HepG2 (cell line): ENCODE data around the gene GINS2. TPM values are rescaled to one million over a fixed set of nuclear protein-coding genes. Genes with fewer than 3 reads are reported as not detected.

ENCODE experiments used
- IKZF1 ChIP-seq: fragments of 450-650 bp; IDR thresholded peaks from 2 replicates; pipeline ENCODE4 v1.7.1; 2016
- SMARCC2 ChIP-seq: fragments of 450-650 bp; IDR thresholded peaks from 2 replicates; pipeline ENCODE4 v1.6.1; 2017; ENCODE audit warnings: antibody characterized with exemption, mild to moderate bottlenecking
- ZNF432 ChIP-seq: sonication (generic); formaldehyde crosslinking; IDR thresholded peaks from 2 replicates; pipeline ENCODE4 v1.5.0; 2020; ENCODE audit warnings: missing genetic modification reagents, mild to moderate bottlenecking, borderline replicate concordance
- ZNF460 ChIP-seq: sonication (generic); formaldehyde crosslinking; IDR thresholded peaks from 2 replicates; pipeline ENCODE4 v1.5.1; 2020; ENCODE audit warnings: missing genetic modification reagents, mild to moderate bottlenecking, borderline replicate concordance
- ZNF570 ChIP-seq: sonication (generic); formaldehyde crosslinking; IDR thresholded peaks from 2 replicates; pipeline ENCODE4 v1.4.0; 2020; ENCODE audit warnings: mild to moderate bottlenecking, missing genetic modification reagents, borderline replicate concordance
- polyA plus RNA-seq, 8 experiments: library from polyadenylated mRNA; depleted of rRNA in 3 of 8; stranded (reverse) in 7 of 8; unstranded in 1 of 8; fragments of >200 nt; fragmentation: Illumina TruSeq in 4 of 8; extraction: Trizol in 4 of 8; gene quantifications; 2 replicates each; pipeline versions ENCODE4 v1.2.1 to v1.2.3, GENCODE V29; 2011 to 2016; ENCODE audit warnings: low read depth in 4 of 8, missing spikeins in 1 of 8, mixed read lengths in 1 of 8; ENCODE audit not compliant: insufficient read depth in 1 of 8
- total RNA-seq, 5 experiments: library from RNA; depleted of rRNA; stranded (reverse); fragments of >200 nt; fragmentation: Illumina TruSeq; extraction: Trizol; gene quantifications; 2 replicates each; pipeline ENCODE4 v1.2.3, GENCODE V29; 2016; ENCODE audit warnings: low read depth in 1 of 5
- TF ChIP-seq, protein P1 (sequence below), 2 experiments: fragments of 450-650 bp in 1 of 2; sonication (generic) in 1 of 2; formaldehyde crosslinking in 1 of 2; IDR thresholded peaks; 2 replicates each; pipeline versions ENCODE4 v1.6.1 to v1.8.0; 2016 to 2022; ENCODE audit warnings: antibody characterized with exemption in 1 of 2, mild to moderate bottlenecking in 1 of 2, missing genetic modification reagents in 1 of 2
- TF ChIP-seq, protein P2 (sequence below): sonication (generic); formaldehyde crosslinking; conservative IDR thresholded peaks from 2 replicates; pipeline ENCODE4 v1.8.0; 2022; ENCODE audit warnings: missing genetic modification reagents
- TF ChIP-seq, protein P3 (sequence below): sonication (generic); formaldehyde crosslinking; conservative IDR thresholded peaks from 2 replicates; pipeline ENCODE4 v1.4.0; 2020; ENCODE audit warnings: missing genetic modification reagents
- TF ChIP-seq, protein P4 (sequence below): sonication (generic); formaldehyde crosslinking; IDR thresholded peaks from 2 replicates; pipeline ENCODE4 v1.4.0; 2020; ENCODE audit warnings: mild to moderate bottlenecking, missing genetic modification reagents

GINS2 gene
- total and polyA plus RNA-seq, 2 of the 13 experiments (the other 11 are each of a cell fraction or from before 2014, with no cell fraction given) = 10.6 to 48.3 TPM

DNA sequence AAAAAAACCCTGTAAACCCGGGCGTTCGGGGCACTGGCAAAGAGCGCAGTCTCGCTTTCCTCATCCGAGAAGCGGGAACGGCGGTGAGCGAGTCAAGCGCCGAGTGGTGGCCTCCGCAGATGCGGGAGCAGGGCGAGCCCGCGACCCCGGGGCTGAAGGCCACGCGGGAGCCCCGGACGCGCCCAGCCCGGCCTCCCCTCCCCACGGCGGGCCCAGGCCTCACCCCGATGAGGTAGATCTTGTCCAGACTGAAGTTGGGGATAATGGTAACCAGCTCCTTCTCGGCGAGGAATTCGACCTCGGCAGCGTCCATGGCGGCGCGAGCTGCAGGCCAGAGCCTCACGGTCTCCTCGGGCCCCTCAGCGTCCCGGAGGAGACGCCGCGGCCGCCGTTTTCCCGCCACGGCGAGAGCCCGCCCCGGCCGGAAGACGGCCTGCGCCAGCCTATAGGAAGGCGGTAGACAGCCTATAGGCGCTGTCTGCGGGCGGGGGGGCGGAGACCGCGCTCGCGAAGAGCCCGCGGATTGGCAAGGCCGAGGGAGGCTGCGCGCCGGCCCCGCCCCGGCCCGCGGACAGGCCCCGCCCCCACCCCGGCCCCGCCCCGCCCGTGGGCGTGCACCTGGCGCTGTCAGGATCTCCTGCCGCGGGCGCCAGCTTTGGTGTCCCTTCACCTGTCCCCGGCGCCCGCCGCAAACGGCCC lies at the start of gene GINS2 (continued):
- TF ChIP-seq, protein P1, sequence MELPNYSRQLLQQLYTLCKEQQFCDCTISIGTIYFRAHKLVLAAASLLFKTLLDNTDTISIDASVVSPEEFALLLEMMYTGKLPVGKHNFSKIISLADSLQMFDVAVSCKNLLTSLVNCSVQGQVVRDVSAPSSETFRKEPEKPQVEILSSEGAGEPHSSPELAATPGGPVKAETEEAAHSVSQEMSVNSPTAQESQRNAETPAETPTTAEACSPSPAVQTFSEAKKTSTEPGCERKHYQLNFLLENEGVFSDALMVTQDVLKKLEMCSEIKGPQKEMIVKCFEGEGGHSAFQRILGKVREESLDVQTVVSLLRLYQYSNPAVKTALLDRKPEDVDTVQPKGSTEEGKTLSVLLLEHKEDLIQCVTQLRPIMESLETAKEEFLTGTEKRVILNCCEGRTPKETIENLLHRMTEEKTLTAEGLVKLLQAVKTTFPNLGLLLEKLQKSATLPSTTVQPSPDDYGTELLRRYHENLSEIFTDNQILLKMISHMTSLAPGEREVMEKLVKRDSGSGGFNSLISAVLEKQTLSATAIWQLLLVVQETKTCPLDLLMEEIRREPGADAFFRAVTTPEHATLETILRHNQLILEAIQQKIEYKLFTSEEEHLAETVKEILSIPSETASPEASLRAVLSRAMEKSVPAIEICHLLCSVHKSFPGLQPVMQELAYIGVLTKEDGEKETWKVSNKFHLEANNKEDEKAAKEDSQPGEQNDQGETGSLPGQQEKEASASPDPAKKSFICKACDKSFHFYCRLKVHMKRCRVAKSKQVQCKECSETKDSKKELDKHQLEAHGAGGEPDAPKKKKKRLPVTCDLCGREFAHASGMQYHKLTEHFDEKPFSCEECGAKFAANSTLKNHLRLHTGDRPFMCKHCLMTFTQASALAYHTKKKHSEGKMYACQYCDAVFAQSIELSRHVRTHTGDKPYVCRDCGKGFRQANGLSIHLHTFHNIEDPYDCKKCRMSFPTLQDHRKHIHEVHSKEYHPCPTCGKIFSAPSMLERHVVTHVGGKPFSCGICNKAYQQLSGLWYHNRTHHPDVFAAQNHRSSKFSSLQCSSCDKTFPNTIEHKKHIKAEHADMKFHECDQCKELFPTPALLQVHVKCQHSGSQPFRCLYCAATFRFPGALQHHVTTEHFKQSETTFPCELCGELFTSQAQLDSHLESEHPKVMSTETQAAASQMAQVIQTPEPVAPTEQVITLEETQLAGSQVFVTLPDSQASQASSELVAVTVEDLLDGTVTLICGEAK (IDR thresholded peaks at IDR 0.05) = no peak
- TF ChIP-seq, protein P1 (CRISPR knock-in tag; IDR thresholded peaks at IDR 0.05) = peak; percentile 17; the same call in 1 of the 2 replicates
- TF ChIP-seq ZNF570 = peak; percentile 62; the same call in 1 of the 2 replicates
- TF ChIP-seq, protein P2, sequence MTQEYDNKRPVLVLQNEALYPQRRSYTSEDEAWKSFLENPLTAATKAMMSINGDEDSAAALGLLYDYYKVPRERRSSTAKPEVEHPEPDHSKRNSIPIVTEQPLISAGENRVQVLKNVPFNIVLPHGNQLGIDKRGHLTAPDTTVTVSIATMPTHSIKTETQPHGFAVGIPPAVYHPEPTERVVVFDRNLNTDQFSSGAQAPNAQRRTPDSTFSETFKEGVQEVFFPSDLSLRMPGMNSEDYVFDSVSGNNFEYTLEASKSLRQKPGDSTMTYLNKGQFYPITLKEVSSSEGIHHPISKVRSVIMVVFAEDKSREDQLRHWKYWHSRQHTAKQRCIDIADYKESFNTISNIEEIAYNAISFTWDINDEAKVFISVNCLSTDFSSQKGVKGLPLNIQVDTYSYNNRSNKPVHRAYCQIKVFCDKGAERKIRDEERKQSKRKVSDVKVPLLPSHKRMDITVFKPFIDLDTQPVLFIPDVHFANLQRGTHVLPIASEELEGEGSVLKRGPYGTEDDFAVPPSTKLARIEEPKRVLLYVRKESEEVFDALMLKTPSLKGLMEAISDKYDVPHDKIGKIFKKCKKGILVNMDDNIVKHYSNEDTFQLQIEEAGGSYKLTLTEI (CRISPR knock-in tag) = no peak
- TF ChIP-seq IKZF1 = no peak
- TF ChIP-seq, protein P3, sequence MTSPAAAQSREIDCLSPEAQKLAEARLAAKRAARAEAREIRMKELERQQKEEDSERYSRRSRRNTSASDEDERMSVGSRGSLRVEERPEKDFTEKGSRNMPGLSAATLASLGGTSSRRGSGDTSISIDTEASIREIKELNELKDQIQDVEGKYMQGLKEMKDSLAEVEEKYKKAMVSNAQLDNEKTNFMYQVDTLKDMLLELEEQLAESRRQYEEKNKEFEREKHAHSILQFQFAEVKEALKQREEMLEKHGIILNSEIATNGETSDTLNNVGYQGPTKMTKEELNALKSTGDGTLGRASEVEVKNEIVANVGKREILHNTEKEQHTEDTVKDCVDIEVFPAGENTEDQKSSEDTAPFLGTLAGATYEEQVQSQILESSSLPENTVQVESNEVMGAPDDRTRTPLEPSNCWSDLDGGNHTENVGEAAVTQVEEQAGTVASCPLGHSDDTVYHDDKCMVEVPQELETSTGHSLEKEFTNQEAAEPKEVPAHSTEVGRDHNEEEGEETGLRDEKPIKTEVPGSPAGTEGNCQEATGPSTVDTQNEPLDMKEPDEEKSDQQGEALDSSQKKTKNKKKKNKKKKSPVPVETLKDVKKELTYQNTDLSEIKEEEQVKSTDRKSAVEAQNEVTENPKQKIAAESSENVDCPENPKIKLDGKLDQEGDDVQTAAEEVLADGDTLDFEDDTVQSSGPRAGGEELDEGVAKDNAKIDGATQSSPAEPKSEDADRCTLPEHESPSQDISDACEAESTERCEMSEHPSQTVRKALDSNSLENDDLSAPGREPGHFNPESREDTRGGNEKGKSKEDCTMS (CRISPR knock-in tag) = no peak
- TF ChIP-seq, protein P4, sequence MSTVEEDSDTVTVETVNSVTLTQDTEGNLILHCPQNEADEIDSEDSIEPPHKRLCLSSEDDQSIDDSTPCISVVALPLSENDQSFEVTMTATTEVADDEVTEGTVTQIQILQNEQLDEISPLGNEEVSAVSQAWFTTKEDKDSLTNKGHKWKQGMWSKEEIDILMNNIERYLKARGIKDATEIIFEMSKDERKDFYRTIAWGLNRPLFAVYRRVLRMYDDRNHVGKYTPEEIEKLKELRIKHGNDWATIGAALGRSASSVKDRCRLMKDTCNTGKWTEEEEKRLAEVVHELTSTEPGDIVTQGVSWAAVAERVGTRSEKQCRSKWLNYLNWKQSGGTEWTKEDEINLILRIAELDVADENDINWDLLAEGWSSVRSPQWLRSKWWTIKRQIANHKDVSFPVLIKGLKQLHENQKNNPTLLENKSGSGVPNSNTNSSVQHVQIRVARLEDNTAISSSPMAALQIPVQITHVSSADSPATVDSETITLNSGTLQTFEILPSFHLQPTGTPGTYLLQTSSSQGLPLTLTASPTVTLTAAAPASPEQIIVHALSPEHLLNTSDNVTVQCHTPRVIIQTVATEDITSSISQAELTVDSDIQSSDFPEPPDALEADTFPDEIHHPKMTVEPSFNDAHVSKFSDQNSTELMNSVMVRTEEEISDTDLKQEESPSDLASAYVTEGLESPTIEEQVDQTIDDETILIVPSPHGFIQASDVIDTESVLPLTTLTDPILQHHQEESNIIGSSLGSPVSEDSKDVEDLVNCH (CRISPR knock-in tag) = no peak
- TF ChIP-seq ZNF460 (CRISPR knock-in tag) = no peak
- TF ChIP-seq ZNF432 (CRISPR knock-in tag) = no peak
- no peak for TF ChIP-seq SMARCC2
